ENCODE measurements around the gene PRAF2. TPM values are rescaled to one million over a fixed set of nuclear protein-coding genes. Genes with fewer than 3 reads are reported as not detected.

PRAF2 gene
- total and polyA plus RNA-seq, 11 donors, result 8.0 to 24.0 (median 11.4) TPM

DNA sequence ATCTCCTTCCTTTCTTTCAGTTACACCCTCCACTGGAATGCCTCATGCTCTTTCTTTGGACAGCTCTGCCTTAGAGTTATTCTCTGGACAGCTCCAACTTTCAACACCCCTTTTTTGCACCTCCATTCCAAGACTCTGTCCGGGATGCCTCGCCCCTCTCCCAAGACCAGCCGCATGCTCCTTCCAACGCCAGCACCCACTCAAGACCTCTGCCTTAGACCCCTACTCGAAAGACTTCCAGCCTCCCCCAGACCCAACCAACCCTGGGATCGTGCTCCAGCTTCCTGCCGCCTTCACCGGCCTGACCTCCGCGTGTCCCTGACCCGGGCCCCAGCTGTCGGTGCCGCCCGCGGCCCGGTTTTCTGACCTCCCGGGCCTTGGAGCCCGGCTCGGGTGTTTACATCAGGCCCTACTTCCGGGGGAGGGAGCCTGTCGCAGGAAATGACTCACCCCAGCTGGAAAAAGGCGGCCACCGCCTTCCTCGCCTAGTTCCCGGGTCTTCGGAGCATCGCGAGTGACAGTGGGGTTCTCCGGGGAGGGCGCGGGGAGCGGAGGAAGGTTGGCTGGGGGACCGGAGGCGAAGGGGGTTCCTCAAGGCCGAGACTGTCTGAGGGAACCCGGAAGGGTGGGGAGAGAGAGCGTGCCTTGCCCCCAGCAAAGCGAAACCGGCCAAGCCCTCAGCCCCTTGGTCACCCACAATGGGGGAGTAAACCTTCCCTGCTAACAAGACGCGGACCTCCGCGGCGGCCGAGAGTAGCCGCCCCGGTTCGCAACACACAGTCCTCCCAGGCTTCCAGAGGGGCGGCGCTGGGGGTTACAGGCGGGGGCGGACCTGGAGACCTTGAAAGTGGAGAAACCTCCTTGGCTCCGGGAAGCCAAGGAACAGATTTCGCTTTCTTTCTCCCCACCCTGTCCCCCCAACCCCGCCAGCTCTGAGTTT is 6.0 kb upstream of the PRAF2 start, which contains the start of gene WDR45:
Gene WDR45 (minus strand): TSS at position 399 of the 940 bp plus-strand sequence. CDS start 1,792 bp downstream, outside the sequence.
- intact Hi-C loops (cut with DNase I), result loop anchor here in 1 of 10 donors (10.0 kb wide), 1 partner anchor 475 kb away; no protein-coding TSS in a partner anchor
- no peaks in the 10 kb centered on the region for H3K27me3 ChIP-seq
- 1 to 42% (median 18%) methylated on average over 51 to 55 of the region's 55 CpGs for WGBS, 4 donors
- DNase-seq (peak; percentile 78 to 83 (median 82)), ATAC-seq (peak; percentile 74 to 95 (median 88))
- H3K27ac ChIP-seq, result peak within 1 kb of the TSS; percentile 86 to 97 (median 94)
- TF ChIP-seq CTCF (IDR thresholded peaks at IDR 0.05), result no peak
- peak in 1 of 2 donors; percentile 76 for TF ChIP-seq POLR2A (IDR thresholded peaks at IDR 0.05)
- peaks cover 0 to 7% (median 2%) of the 10 kb centered on the region in 12 donors for H3K4me1 ChIP-seq
- H3K4me3 ChIP-seq, result peak within 1 kb of the TSS; percentile 42 to 93 (median 72)
- H3K36me3 ChIP-seq, result peaks cover 0 to 27% (median 7%) of the 10 kb centered on the region in 9 donors
- H3K9me3 ChIP-seq, result no peaks in the 10 kb centered on the region

DNA sequence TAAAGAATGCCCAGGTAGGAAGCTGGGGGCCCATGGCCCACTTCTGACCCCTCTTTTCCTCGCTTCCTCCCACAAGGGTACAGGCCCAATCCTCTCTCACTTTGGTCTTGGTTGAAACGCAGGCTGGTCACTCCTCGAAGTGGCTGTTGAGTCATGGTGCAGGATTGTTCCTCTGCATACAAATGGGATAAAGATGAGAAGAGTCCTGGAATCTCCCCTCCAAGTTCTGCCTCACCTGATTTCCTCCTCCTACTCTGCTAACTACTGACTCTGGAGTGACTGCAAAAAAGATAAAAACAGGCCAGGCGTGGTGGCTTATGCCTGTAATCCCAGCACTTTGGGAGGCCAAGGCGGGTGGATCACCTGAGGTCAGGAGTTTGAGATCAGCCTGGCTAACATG is 4.1 kb upstream of the PRAF2 start:
- Histone ChIP-seq H3K4me1 (peaks cover 0 to 17% (median 5%) of the 10 kb centered on the region in 12 donors), H3K4me3 (no peak overlapping the region), H3K36me3 (peaks cover 0 to 27% (median 7%) of the 10 kb centered on the region in 9 donors), H3K9me3 (no peaks in the 10 kb centered on the region), H3K27ac (no peak overlapping the region), H3K27me3 (no peaks in the 10 kb centered on the region)
- 79 to 89% (median 83%) methylated on average over 5 of the region's 5 CpGs for WGBS, 4 donors
- no peak for DNase-seq
- no peak for TF ChIP-seq CTCF (IDR thresholded peaks at IDR 0.05)
- no peak for TF ChIP-seq POLR2A (IDR thresholded peaks at IDR 0.05)
- intact Hi-C loops (cut with DNase I), result loop anchor here in 1 of 10 donors (10.0 kb wide), 1 partner anchor 473 kb away; no protein-coding TSS in a partner anchor
- no peak for ATAC-seq

- DNase-seq (no peak), ATAC-seq (no peak)
- TF ChIP-seq POLR2A (IDR thresholded peaks at IDR 0.05), result no peak
- Histone ChIP-seq H3K4me1 (peaks cover 0 to 24% (median 6%) of the 10 kb centered on the region in 12 donors), H3K27ac (no peak overlapping the region), H3K9me3 (no peaks in the 10 kb centered on the region), H3K4me3 (no peak overlapping the region), H3K36me3 (peaks cover 0 to 27% (median 7%) of the 10 kb centered on the region in 9 donors), H3K27me3 (no peaks in the 10 kb centered on the region)
- WGBS, 4 donors, result 89 to 94% (median 91%) methylated on average over 13 of the region's 13 CpGs
- intact Hi-C loops (cut with DNase I), result loop anchor here in 1 of 10 donors (10.0 kb wide), 1 partner anchor 471 kb away; no protein-coding TSS in a partner anchor
Measured at GRCh38 chrX:49075347-49075746, 1.5 kb upstream of the PRAF2 start.

DNA sequence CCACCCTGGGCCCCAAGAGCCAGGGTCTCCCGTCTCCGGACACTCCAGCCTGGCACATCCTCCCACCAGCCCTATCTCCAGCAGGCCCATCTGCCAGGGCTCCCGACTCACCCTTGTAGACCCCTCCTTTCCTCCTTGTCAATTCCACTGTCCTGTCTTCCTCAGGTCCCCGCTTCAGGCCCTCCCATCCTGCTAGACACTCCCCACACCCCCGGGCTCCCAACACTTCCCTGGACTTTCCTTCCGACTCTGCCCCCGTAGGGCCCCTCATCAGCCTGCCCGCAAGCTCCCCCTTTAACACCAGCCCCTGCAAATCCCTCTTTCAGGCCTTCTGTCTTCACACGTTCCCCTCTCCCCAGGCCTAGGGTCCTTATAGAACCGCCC is 1.1 kb downstream of the PRAF2 start:
- intact Hi-C loops (cut with DNase I), result loop anchor here in 1 of 10 donors (10.0 kb wide), 1 partner anchor 468 kb away; no protein-coding TSS in a partner anchor
- TF ChIP-seq CTCF (IDR thresholded peaks at IDR 0.05) (no peak), POLR2A (IDR thresholded peaks at IDR 0.05) (no peak)
- 25 to 61% (median 42%) methylated on average over 10 of the region's 10 CpGs for WGBS, 4 donors
- DNase-seq, result no peak
- Histone ChIP-seq H3K4me3 (peak overlapping the region; percentile 5 to 90 (median 63)), H3K36me3 (peaks cover 0 to 25% (median 7%) of the 10 kb centered on the region in 9 donors), H3K27ac (peak overlapping the region in 5 of 12 donors; percentile 13 to 84 (median 55)), H3K27me3 (no peaks in the 10 kb centered on the region), H3K9me3 (no peaks in the 10 kb centered on the region), H3K4me1 (peaks cover 0 to 18% (median 4%) of the 10 kb centered on the region in 12 donors)
- ATAC-seq, result no peak
